GM19328 (cell line): ENCODE results near the gene FAM131B.
"Not testable (repeated sequence)": the region's sequence is repeated elsewhere in the genome, so short reads cannot be mapped to it uniquely, and the experiment has no call there.

Experiments used
- ATAC-seq: cut with Tn5 transposase; IDR thresholded peaks from one replicate; pipeline ENCODE4 v1.9.1; 2021; ENCODE audit warnings: mild to moderate bottlenecking, moderate library complexity; ENCODE audit not compliant: unreplicated experiment

FAM131B gene

DNA sequence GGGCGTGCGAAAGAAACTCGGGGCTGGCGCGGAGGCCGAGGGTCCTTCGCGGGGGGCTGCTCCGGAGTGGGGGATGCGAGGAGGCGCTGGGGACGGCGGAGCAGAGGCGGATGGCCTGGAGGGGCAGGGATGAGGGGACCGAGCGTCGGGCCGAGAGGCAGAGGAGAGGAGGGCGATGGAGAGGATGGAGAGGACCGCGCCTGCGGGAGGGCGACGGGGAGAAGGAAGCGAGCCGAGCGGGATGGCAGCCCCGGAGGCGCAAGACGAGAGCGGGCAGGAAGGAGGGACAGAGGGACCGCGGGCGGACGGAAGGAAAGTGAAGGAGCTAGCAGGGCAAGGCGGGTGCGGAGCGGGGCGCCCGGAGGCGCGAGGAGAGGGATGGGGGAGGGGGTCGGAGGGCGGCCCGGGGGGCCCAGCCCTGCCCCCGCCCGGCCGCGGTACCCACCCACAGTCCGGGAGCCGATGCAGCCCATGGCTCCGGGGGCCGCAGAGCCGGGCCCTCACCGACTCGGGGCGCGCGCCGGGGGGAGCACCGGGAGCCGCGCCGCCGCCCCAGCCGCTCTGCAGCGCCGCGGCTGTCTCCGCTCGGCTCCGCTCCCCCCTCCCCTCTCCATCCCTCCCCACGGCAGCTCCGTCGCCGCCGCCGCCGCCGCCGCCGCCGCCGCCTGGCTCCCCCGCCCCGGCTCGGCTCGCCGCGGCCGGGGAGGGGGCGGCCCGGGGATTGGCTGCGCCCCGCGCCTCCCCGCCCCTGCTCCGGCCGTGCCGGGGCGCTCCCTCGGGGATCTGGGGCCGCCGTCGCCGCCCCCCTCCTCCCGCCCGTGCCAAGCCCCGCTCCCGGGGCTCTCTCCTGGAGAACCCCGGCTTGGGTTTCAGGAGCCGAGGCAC, at the start of gene FAM131B:
FAM131B (minus strand) TSS at position 583 of the 885 bp plus-strand sequence; CDS start at position 473, 110 bp downstream.
- no peak for ATAC-seq

- ATAC-seq, result no peak
Observed at GRCh38 chr7:143411976-143412708, 49.6 kb upstream of the FAM131B start.

- no peak for ATAC-seq
Observed at GRCh38 chr7:143410521-143411004, 48.0 kb upstream of the FAM131B start.

GRCh38 chr7:143408686-143409561, 46.4 kb upstream of the FAM131B start, which contains the start of gene EPHA1:
Gene EPHA1 (minus strand): TSS chr7:143408856. CDS start chr7:143408805, 51 bp downstream.
- no peak for ATAC-seq

DNA sequence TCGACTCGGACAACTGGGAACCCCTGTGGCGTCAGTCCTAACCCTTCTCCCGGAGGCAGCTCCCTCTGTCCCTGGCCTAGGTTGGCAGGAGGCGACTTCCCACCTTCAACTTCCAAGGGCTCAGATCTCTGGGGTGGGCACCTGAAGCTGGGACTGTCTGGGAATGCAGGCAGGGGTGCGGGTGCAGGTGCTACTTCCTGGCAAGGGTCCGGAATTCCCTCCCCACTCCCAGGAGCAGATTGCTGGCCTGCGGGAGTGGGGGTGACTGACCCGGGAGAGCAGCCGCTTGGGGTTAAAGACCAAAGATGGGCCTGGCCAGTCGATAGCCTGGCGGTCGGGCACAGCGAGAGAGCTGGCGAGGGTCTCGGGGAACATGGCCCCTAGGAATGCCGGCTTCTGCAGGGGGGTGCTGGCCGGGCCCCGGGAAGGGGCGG, 45.8 kb upstream of the FAM131B start:
- no peak for ATAC-seq

DNA sequence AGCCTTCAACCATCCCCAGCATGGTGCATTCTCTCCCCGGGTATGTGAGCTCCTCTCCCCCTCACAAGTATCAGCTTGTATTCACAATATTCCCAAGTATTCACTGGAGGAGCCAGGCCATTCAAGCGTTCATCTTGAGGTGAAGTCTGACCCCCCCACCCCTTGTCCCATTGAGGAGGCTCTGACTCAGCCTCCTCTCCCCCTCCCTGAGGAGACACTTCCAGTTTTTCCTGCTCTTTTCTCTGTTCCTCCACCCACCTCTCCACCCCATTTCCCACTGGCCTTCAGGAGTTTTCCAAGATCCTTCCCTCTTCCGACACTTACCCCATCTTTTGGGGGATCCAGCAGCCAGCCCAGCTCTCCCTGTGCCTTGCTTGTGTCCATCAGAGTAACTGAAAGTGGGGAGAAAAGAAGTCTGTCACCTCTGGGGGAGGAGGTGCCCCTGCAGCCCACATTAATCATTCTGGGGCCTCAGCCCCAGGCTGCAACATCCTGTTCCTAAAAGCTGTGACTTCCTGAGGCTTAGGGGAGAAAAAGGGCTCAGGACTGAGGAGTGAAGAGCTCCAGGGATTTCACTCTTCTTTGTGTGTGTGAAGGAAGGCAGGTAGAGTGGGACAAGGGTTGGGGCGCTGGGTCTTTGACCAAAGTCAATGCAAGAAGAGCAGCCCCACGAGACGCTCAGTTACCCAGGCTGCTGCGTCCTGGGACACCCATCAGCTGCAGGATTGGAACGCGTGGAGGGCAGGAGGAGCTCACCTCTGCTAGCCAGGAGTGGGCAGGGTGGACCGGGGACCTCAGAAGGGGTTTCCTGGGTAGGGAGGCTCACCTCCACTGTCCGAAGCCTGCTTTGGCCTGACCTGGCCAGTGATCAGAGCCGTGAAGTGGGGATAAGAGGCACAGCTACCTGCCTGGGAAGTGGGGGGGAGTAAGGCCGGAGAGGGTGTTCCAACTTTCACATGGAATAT, 45.1 kb upstream of the FAM131B start:
- ATAC-seq, result no peak

- no peak for ATAC-seq
Observed at GRCh38 chr7:143406002-143406357, 43.5 kb upstream of the FAM131B start.

- ATAC-seq, result no peak
Observed at GRCh38 chr7:143405173-143406001, 42.9 kb upstream of the FAM131B start.

- not testable (repeated sequence) for ATAC-seq
Observed at GRCh38 chr7:143402233-143402632, 39.7 kb upstream of the FAM131B start.

DNA sequence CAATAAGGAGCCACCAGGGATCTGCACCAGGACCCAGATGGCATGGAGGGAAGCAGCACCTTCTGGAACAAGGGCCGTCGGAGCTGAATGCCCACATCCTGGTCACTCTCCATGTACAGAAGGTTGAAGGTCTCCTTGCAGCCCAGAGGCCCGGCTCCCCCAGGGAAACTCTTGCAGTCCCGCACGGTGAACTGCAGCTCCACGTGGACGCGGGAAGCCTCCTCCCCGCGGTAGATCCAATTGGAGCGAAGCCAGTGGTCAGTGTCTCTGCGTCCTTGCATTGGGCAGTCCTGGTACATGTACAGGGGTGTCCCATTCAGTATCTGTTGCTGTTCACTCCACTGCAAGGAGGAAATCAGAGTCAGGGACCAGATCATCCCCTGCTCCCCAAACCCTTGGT, 38.8 kb upstream of the FAM131B start:
- ATAC-seq, result no peak

GRCh38 chr7:143399642-143400041, 37.1 kb upstream of the FAM131B start:
- no peak for ATAC-seq

DNA sequence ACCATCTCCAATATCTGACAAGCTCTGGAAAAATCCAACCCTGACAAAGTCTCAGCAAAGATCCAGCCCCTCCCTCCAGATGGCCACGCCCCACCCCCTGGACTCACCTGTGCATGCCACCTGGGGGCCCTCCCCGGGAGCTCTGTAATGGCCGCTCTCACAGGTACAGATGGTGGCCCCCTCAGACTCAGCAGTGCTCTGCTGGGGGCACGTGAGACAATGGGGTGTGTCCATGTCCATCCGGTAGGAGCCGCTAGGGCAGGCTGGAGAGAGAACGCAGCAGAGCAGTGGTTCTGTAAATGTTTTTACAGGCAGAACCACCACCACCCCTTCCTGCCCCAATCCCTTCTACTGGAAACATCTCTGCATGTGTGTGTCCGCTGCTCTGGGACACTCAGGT, 36.6 kb upstream of the FAM131B start:
- no peak for ATAC-seq

DNA sequence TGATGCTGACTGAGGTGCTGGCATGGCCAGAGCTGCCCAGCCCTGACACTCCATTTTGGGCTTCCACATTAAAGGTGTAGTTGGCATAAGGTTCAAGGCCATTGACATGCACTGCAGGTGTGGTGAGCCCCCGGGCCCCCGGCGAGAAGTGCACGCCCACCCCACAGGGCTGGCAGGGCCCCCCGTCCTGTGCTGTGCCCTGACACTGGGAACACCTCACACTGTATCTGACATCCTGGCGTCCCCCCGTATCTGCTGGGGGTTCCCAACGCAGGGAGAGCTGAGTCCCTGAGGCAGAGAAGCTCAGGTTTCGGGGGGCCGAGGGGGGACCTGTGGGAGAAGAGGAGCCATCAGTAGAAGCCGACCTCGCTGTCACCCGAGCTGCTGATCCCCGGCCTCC, 36.1 kb upstream of the FAM131B start:
- ATAC-seq, result no peak

DNA sequence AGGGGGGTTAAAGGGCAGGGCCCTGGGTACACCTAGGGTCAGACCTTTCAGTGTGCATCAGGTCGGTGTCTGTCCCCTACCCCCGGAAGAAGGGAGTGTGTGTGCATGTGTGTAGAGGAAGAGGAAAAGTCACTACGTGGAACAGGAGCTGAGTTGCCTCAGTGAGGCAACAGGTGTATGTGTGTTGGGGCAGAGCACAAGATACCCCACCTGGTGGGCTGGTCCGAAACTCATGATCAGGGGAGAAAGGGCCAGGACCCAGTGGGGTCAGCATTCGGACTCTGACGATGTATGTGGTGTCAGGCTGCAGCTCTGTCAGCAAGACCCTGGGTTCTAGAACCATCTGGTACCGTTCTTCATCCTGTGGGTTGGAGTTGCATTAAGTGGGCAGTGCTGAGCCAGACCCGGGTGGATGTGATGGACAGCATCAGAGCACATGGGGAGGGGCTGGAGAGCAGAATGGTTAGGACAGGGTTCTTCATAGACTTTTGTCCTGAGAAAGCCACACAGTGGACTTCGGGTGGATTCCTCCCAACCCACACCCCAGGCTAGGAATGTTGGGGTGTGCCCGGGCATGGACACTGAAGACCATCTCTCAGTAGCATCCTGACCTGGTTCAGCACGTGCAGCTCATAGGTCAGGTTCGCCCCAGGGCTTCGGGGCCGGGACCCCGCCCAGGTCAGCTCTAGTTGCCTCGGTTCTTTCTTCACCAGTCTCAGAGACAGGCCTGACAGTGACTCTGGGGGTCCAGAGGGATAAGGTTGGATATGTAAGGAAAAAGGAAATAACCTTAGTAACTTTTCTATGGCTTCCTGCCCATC, 35.4 kb upstream of the FAM131B start:
- ATAC-seq, result no peak

GRCh38 chr7:143396625-143397556, 34.4 kb upstream of the FAM131B start:
- no peak for ATAC-seq

DNA sequence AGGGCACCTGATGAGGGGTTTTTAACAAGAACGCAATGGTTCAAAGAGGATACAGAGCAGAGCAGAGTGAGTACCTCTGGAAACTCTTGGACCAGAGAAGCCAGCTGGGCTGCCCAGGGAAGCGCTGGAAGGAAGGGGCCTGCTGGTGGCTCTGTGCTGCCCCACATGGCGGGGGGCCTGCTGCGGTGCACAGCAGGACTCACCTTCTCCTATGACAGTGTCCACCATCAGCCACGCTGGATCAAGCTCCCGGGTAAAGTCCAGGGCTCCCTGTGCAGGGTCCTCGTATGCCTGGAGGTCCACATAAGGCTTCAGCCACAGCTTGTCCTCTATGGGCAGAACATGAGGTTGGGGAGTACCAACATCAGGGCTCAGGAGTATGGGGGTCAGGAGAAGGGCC, 33.7 kb upstream of the FAM131B start:
- no peak for ATAC-seq
